MCF 10A (cell line): ENCODE results near the gene TLR9. TPM values are rescaled to one million over a fixed set of nuclear protein-coding genes. Genes with fewer than 3 reads are reported as not detected.
"Not testable (repeated sequence)": the region's sequence is repeated elsewhere in the genome, so short reads cannot be mapped to it uniquely, and the experiment has no call there.

ENCODE experiments used
- Bru-seq: library from RNA; stranded (reverse); fragments of 400-500 nt; gene quantifications from one replicate; lab custom pipeline; 2021; lab: Mats Ljungman, UMichigan
- BruChase-seq, 2 experiments: library from RNA; stranded (reverse); fragments of 400-500 nt; gene quantifications; one replicate each; lab custom pipeline; 2021; lab: Mats Ljungman, UMichigan
- BruUV-seq: library from RNA; stranded (reverse); fragments of 400-500 nt; replicated peaks from 2 replicates; lab custom pipeline; 2021; lab: Mats Ljungman, UMichigan
- CTCF ChIA-PET: fragments of 300-600 bp; sonication (Branson Sonifier 250); formaldehyde crosslinking; extraction: SDS; loops from one replicate; lab custom pipeline; 2021; ENCODE audit warnings: antibody characterized with exemption, inconsistent platforms; lab: Yijun Ruan, JAX
- POLR2A ChIA-PET: fragments of 300-600, 350-650 bp; sonication (Branson Sonifier 250); formaldehyde crosslinking; extraction: SDS; loops from one replicate; lab custom pipeline; 2020; ENCODE audit warnings: antibody characterized with exemption, inconsistent platforms; lab: Yijun Ruan, JAX
- DNase-seq: peaks from one replicate; pipeline ENCODE4 v3.0.0-alpha.2; 2018; ENCODE audit not compliant: unreplicated experiment
- H3K27ac Mint-ChIP-seq: one replicate; pipeline ENCODE4 v1.8.0; 2022; ENCODE audit warnings: mild to moderate bottlenecking, low read depth, mixed read lengths; ENCODE audit not compliant: unreplicated experiment
- H3K27me3 Mint-ChIP-seq: one replicate; pipeline ENCODE4 v1.8.0; 2022; ENCODE audit warnings: mixed read lengths; ENCODE audit not compliant: insufficient read depth, unreplicated experiment
- H3K36me3 Mint-ChIP-seq: one replicate; pipeline ENCODE4 v1.8.0; 2022; ENCODE audit warnings: mild to moderate bottlenecking, moderate library complexity, mixed read lengths; ENCODE audit not compliant: insufficient read depth, unreplicated experiment
- H3K4me1 Mint-ChIP-seq: one replicate; pipeline ENCODE4 v1.8.0; 2022; ENCODE audit warnings: mixed read lengths; ENCODE audit not compliant: insufficient read depth, unreplicated experiment
- H3K4me3 Mint-ChIP-seq: one replicate; pipeline ENCODE4 v1.8.0; 2022; ENCODE audit warnings: mild to moderate bottlenecking, moderate library complexity, mixed read lengths; ENCODE audit not compliant: unreplicated experiment
- H3K9me3 Mint-ChIP-seq: one replicate; pipeline ENCODE4 v1.8.0; 2022; ENCODE audit warnings: mixed read lengths; ENCODE audit not compliant: unreplicated experiment
- intact Hi-C: fragments of 100-400 bp; cut with micrococcal nuclease; formaldehyde crosslinking; loops from 2 replicates; pipeline ENCODE4 v1.14.1; 2022
- long read RNA-seq: library from polyadenylated mRNA; stranded (forward); transcript quantifications from one replicate; pipeline ENCODE4 v2.0.0, GENCODE V29; 2022
- total RNA-seq: library from RNA; stranded (reverse); gene quantifications from 2 replicates; pipeline ENCODE4 v1.2.3, GENCODE V29; 2022
- TF ChIP-seq, protein P1 (sequence below): fragments of 200-600 bp; IDR thresholded peaks from one replicate; pipeline ENCODE4 v1.8.0; 2022; ENCODE audit warnings: antibody characterized with exemption, mild to moderate bottlenecking; ENCODE audit not compliant: unreplicated experiment

Gene TLR9, protein sequence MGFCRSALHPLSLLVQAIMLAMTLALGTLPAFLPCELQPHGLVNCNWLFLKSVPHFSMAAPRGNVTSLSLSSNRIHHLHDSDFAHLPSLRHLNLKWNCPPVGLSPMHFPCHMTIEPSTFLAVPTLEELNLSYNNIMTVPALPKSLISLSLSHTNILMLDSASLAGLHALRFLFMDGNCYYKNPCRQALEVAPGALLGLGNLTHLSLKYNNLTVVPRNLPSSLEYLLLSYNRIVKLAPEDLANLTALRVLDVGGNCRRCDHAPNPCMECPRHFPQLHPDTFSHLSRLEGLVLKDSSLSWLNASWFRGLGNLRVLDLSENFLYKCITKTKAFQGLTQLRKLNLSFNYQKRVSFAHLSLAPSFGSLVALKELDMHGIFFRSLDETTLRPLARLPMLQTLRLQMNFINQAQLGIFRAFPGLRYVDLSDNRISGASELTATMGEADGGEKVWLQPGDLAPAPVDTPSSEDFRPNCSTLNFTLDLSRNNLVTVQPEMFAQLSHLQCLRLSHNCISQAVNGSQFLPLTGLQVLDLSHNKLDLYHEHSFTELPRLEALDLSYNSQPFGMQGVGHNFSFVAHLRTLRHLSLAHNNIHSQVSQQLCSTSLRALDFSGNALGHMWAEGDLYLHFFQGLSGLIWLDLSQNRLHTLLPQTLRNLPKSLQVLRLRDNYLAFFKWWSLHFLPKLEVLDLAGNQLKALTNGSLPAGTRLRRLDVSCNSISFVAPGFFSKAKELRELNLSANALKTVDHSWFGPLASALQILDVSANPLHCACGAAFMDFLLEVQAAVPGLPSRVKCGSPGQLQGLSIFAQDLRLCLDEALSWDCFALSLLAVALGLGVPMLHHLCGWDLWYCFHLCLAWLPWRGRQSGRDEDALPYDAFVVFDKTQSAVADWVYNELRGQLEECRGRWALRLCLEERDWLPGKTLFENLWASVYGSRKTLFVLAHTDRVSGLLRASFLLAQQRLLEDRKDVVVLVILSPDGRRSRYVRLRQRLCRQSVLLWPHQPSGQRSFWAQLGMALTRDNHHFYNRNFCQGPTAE
- total RNA-seq: not detected in 2 replicates
- not detected for Bru-seq, nascent RNA
- BruChase-seq, experiment 1, labeled RNA remaining after a 6-hour chase: percentile 33 among the genes with signal in this experiment
- BruChase-seq, experiment 2, labeled RNA remaining after a 2-hour chase: percentile 18 among the genes with signal in this experiment
- long read RNA-seq: 0 reads

DNA sequence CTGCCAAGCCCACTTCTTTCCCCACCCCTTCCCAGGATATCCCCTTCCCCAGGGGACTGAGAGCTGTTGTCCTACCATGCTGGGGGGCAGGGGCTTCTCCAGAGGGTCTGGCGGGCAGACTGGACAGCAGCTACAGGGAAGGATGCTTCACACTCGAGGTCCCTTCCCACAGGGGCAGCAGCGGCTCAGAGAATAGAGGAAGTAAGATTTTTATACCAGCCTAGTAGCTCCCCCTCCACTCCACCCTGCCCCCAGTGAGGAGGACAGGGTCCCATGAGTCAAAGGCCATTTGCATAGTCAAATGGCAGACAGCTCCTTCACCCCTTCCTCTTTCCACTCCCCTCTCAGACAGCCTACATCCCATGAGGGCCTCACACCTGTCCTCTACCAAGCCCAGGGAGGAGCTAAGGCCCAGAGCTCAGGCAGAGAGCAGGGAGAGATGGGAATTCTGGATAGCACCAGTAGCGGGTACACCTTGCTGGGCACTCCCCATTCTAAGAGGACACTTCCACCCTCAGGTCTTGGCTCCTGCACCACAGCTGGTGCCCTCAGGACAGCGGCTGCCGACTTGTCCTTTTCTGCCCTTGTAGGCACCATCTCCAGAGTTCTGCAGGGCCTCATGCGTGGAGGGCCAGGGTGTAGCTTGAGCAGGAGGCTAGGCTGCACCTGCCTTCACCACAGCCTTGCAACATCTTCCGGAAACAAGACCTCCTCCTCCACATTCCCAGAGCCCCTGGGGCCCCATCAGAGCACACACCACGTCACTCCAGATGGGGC lies at the start of gene TLR9:
Gene TLR9 (minus strand): TSS at position 194 of the 777 bp plus-strand sequence. CDS start 116 bp downstream, at position 78.
- Mint-ChIP-seq H3K27me3 (no peaks in the 10 kb centered on the region), H3K4me3 (no peak within 1 kb of the TSS), H3K9me3 (no peaks in the 10 kb centered on the region), H3K4me1 (peaks cover 16% of the 10 kb centered on the region), H3K36me3 (peaks cover 18% of the 10 kb centered on the region), H3K27ac (peak within 1 kb of the TSS; percentile 7)
- TF ChIP-seq, protein P1, sequence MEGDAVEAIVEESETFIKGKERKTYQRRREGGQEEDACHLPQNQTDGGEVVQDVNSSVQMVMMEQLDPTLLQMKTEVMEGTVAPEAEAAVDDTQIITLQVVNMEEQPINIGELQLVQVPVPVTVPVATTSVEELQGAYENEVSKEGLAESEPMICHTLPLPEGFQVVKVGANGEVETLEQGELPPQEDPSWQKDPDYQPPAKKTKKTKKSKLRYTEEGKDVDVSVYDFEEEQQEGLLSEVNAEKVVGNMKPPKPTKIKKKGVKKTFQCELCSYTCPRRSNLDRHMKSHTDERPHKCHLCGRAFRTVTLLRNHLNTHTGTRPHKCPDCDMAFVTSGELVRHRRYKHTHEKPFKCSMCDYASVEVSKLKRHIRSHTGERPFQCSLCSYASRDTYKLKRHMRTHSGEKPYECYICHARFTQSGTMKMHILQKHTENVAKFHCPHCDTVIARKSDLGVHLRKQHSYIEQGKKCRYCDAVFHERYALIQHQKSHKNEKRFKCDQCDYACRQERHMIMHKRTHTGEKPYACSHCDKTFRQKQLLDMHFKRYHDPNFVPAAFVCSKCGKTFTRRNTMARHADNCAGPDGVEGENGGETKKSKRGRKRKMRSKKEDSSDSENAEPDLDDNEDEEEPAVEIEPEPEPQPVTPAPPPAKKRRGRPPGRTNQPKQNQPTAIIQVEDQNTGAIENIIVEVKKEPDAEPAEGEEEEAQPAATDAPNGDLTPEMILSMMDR: no peak
- peak; percentile 77 for DNase-seq
- no TSS peak for BruUV-seq
- intact Hi-C loops: no loop called here
- ChIA-PET CTCF (interaction anchor here (0.9 to 13.0 kb wide), 5 partner anchors 10 to 224 kb away, joined by 3 to 175 read pairs (median 3); partner anchors contain the start of genes TWF2 and WDR82), POLR2A (interaction anchor here (0.7 to 1.0 kb wide), 2 partner anchors 12 to 16 kb away, joined by 3 to 6 read pairs; no protein-coding TSS in a partner anchor)

DNA sequence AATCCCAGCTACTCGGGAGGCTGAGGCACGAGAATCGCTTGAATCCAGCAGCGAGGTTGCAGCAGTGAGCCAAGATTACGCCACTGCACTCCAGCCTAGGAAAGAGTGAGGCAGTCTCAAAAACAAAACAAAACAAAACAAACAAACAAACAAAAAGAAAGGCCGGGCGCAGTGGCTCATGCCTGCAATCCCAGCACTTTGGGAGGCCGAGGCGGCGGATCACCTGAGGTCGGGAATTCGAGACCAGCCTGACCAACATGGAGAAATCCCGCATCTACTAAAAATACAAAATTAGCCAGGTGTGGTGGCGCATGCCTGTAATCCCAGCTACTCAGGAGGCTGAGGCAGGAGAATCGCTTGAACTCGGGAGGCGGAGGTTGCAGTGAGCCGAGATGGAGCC lies 49.3 kb upstream of the TLR9 start:
- DNase-seq, H3K27me3 Mint-ChIP-seq, H3K9me3 Mint-ChIP-seq, POLR2A ChIA-PET, BruUV-seq, H3K27ac Mint-ChIP-seq: not testable (repeated sequence)
- peaks cover 58% of the 10 kb centered on the region for H3K36me3 Mint-ChIP-seq
- peak overlapping the region; percentile 84 for H3K4me3 Mint-ChIP-seq
- CTCF ChIA-PET: interaction anchor here (1.2 kb wide), 1 partner anchor 12 kb away, joined by 3 read pairs; no protein-coding TSS in a partner anchor
- intact Hi-C loops: loop anchor here (5.0 kb wide), 1 partner anchor 63 kb away; no protein-coding TSS in a partner anchor
- peaks cover 26% of the 10 kb centered on the region for H3K4me1 Mint-ChIP-seq

DNA sequence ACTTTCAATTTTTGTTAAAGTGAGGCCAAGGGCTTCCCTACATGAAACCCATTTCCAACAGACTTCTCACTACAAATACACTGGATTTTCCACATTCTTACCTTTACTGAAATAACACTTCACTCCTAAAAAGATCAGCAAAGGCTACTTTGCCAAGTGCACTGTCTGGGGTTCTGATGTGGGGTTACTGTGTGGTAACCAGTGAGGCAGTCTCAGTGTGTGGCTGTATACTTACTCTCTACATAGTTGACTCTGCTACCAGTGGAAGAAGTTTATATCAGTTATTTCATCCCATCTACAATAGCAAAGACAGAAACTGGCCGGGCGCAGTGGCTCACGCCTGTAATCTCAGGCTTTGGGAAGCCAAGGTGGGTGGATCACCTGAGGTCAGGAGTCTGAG lies 47.4 kb upstream of the TLR9 start:
- DNase-seq: no peak
- Mint-ChIP-seq H3K27ac (peak overlapping the region; percentile 9), H3K27me3 (no peaks in the 10 kb centered on the region), H3K36me3 (peaks cover 71% of the 10 kb centered on the region), H3K4me3 (no peak overlapping the region), H3K9me3 (no peaks in the 10 kb centered on the region), H3K4me1 (peaks cover 22% of the 10 kb centered on the region)
- TF ChIP-seq, protein P1: no peak
- intact Hi-C loops: no loop called here
- POLR2A ChIA-PET: interaction anchor here (1.5 kb wide), 1 partner anchor 35 kb away, joined by 6 read pairs; no protein-coding TSS in a partner anchor
- no TSS peak for BruUV-seq
- CTCF ChIA-PET: no interaction called here

DNA sequence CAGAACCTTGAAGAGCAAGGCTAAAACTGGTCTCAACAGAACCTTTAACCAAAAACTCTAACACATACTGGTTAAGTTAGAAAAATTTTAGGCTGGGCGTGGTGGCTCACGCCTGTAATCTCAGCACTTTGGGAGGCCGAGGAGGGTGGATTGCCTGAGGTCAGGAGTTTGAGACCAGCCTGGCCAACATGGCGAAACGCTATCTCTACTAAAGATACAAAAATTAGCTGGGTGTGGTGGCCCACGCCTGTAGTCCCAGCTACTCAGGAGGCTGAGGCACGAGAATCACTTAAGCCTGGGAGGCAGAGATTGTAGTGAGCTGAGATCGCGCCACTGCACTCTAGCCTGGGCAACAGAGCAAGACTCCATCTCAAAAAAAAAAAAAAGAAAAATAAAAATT lies 46.7 kb upstream of the TLR9 start:
- H3K9me3 Mint-ChIP-seq, CTCF ChIA-PET, intact Hi-C loops, BruUV-seq, DNase-seq, H3K4me3 Mint-ChIP-seq, H3K27me3 Mint-ChIP-seq: not testable (repeated sequence)
- Mint-ChIP-seq H3K4me1 (peaks cover 22% of the 10 kb centered on the region), H3K36me3 (peaks cover 78% of the 10 kb centered on the region), H3K27ac (peak overlapping the region; percentile 39)
- POLR2A ChIA-PET: interaction anchor here (0.8 to 1.5 kb wide), 2 partner anchors 24 to 34 kb away, joined by 3 to 6 read pairs; no protein-coding TSS in a partner anchor
